Activated T-helper 1 cell treated with anti-CD3 and anti-CD28 coated beads, Interleukin-2, amount 50 U/mL, for 16 hours (primary cell): Measurements from ENCODE around the gene PELO.
"Not testable (repeated sequence)": the region's sequence is repeated elsewhere in the genome, so short reads cannot be mapped to it uniquely, and the experiment has no call there.

ENCODE experiments used
- DNase-seq, 2 donors: peaks; one replicate each; pipeline ENCODE4 v3.0.0-alpha.2; 2020; ENCODE audit warnings: low read depth in 1 of 2, low spot score in 1 of 2

PELO gene

DNA sequence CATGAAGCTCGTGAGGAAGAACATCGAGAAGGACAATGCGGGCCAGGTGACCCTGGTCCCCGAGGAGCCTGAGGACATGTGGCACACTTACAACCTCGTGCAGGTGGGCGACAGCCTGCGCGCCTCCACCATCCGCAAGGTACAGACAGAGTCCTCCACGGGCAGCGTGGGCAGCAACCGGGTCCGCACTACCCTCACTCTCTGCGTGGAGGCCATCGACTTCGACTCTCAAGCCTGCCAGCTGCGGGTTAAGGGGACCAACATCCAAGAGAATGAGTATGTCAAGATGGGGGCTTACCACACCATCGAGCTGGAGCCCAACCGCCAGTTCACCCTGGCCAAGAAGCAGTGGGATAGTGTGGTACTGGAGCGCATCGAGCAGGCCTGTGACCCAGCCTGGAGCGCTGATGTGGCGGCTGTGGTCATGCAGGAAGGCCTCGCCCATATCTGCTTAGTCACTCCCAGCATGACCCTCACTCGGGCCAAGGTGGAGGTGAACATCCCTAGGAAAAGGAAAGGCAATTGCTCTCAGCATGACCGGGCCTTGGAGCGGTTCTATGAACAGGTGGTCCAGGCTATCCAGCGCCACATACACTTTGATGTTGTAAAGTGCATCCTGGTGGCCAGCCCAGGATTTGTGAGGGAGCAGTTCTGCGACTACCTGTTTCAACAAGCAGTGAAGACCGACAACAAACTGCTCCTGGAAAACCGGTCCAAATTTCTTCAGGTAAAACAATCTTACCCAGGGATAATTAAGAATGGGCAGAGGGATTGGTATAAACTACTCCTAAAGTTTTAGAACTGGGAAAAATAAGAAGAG is 12.9 kb downstream of the PELO start:
- peak; percentile 12 to 26 for DNase-seq

DNA sequence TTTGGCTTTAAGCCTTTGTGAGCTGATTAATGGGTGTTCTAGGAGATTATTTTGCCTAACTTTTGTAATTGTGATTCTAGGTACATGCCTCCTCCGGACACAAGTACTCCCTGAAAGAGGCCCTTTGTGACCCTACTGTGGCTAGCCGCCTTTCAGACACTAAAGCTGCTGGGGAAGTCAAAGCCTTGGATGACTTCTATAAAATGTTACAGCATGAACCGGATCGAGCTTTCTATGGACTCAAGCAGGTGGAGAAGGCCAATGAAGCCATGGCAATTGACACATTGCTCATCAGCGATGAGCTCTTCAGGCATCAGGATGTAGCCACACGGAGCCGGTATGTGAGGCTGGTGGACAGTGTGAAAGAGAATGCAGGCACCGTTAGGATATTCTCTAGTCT is 13.6 kb downstream of the PELO start:
- DNase-seq, result no peak

DNA sequence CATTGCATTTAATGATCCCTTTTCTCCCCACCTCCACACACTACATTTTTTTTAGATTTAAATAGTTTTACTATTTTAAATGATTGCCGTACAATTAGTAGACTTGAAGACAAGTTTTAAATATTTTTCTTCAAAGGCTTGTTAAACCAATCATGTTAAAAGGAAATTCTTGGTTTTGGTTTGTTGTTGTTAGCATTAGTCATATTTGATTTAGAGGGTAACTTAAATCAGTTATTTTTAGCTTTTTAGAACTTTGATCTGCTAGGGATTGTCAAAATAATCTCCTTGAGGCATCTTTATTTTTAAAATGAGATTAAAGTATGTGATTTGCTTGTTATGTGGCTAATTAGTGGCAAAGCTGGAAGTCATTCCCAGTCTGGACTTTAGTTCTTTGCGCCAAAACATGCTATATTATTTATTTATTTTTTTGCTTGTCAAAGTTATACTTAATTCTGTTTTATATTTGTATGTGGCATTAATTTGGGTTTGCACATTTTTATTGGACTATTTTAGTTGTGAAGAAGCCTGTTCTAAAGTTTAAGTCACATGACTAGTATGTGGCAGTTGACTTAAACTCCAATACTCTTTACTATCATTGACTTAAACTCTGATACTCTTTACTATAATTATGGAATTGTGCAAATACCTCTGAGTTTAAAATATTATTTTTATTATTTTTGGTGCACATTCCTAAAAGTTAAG is 14.7 kb downstream of the PELO start:
- no peak for DNase-seq

DNA sequence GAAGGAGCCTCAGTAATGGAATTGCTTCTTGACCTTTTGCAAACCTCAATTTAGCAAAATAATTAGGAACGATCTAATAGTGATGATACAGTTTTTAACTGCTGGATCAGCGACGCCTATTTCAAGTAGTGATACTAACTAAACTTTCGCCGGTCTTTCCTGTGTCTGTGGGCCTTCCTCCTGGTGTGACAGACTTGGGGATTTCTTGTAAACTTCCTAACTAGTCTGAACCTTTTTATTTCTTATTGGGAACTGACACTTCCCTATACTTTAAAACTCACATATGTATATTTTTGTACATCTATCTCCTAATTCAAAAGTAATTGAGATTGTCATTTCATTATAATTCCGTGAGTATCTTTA is 15.2 kb downstream of the PELO start:
- DNase-seq, result no peak

DNA sequence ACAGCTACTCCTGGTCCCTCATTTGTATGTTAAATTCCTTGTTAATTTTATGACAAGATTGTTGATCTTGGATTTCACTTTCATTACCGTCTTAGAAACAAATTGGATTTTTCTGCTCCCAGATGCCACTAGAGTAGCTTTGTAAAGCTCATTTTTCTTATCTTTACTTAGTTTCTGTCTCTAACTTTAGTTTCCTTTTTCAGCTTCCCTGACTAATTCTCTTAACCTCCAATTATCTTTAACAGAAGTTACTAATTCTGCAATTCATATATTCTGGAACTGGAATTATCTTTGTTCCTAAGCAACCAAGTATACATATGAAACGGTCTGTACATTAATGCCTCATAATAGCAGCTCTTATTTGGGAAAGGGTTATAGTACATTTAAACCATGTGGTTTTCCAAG is 16.7 kb downstream of the PELO start:
- no peak for DNase-seq

DNA sequence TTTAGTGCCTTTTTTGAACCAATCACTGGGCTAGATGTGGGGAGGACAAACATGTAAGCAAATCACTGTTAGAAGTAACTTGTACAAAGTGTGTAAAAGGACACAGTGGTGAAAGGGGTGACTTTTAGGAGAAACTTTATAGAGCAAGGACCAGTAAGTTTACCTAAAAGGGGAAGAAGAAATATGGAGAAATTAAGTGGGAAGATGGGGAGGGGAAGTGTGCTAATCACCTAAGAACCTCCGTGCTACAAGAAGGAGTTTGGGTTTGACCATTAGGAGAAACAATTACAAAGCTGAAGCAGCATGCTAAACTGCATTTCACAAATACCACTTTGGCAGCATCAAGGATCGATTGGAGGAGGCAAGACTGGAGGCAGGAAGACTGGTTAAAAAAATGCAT is 17.3 kb downstream of the PELO start:
- no peak for DNase-seq

DNA sequence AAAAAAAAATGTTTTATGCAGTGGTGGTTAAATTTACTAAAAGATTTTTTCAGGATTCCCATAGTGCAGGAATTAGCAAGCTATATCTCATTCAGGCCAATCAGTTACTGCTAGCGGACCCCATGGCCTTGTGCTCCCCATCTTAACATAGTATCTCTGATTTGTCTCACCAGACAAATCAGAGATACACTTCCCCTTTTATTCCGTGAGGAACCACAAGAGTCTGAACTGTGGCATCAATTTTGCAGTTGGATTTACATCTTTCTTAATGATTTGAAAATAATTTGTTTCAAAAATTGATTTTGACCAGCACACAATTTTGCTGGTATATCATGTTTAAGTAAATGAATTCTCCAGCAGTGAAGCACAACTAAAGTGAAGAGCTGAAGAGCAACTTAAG is 17.9 kb downstream of the PELO start:
- DNase-seq, result no peak

DNA sequence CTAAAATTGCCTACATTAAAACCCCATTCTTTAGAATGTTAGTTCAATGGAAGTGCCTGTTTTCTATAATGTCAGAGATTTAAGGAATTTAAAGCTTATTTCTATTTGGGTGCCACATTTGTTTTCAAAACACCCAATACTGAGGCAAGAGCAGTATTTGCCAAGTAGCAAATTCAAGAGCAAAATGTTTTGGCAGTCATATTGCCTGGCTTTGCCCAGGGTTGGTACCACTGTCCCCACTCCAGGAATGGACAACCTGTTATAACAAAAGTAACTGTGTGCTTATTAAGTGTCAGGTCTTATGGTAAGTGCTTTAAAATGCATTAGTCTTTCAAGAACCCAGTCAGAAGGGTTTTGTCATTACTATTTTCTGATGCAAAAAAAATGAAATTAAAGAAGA is 19.3 kb downstream of the PELO start:
- no peak for DNase-seq

DNA sequence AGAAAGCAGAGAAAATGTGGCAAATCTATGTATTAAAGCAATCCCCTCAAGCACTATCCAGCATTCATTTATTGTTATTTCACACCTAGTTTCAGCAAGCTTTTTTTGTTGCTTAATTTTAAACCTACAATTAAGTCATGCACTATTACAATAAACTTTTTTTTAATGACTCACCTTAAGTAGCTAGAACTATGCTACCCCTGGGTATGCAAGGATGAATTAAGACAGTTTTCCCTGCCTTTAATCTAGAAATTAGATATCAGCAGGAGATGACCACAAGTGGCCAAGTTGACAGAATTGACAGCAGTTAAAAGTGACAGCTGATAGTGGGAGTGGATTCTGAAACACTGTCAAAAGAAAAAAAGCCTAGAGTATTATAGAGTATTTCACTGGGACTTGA is 20.0 kb downstream of the PELO start:
- no peak for DNase-seq

DNA sequence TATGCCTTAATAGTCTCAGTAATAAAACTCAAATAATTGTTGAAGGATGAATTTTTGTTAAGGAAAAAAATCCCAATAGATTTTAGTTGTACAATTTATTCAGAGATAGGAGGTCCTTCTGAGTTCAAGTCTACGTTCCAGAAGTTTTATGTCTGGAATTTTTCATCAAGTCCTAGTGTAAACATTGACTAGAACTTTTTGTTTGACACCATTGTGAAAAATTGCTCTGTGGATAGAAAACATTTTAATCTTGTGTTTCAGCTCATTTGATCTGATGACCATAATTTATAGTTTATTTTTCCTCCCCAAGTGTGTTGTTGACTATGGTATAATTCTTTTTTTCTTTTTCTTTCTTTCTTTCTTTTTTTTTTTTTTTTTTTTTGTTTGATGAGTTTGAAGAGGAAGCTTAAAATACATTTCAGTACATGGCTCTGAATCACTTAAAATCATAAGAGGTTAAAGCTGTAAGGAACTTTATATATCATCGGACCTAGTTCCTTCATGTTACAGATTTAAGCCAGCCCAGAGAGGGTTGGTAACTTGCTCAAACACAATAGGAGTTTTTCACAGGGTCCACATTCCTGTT is 20.7 kb downstream of the PELO start:
- no peak for DNase-seq

DNA sequence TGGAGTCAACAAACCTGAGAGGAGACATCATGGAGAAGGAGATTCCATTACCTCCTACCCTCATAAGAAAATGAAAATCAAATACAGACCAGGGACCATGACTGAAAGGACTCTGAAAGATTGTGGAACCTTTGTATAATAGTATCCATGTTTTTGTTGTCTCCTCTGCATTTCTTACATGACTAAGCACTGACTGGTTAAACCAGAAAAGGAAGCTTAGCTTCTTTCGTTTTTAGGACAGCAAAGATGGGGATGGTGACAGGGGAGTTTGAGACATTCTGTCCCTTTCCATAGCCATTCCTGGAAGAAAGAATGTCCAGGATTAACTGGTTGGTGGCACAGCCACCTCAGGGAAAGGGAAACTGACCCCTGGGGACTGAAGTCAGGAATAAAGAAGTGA is 22.2 kb downstream of the PELO start:
- DNase-seq, result no peak

DNA sequence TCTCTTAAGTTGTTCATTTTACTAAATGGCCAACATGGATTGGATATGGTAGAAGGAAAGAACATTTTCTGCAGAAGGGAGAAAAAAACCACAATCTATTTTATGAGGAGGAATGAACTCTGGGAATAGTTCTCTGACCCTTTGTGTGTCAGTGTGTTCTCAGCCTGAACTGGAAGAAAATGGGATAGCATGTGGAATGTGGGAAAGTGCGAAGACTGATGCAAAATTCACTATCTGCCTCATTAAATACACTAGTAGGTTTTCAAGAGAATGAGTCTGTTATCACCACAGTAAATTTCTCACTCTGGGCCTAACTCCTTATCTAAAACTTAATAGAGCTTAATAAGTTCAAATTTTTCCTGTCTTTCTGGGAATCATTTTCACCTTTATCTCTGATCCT is 22.7 kb downstream of the PELO start:
- DNase-seq, result no peak

DNA sequence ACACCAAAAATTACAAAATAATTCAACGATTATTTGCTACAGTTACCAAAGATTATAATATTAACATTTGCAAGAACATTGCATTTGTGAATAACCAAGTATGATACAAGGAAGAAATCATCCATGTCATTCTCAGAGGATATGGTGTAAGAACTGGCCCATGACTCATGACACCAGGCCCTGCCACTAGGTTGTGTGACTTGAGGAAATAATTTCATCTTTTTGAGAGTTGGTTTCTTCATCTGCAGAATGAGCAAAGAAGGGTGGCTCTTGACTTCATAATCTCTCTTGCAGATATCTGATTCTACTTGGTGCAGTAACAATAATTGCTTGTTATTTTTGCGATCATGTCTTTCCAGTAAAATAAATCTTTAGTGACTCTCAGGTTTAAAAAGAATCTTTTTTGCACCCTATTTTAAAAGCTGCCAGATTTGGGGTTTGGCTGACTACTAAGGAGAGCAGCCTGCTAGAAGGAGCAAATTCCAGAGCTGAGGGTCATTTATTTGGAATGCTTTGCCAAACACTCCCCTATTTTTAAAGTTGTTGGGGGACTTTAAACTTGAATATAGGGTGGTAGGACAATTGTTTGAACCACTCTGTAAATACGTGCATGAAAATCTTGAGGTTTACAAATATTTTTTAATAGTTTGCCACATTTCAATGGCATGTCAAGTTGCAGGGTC is 23.5 kb downstream of the PELO start:
- no peak for DNase-seq

DNA sequence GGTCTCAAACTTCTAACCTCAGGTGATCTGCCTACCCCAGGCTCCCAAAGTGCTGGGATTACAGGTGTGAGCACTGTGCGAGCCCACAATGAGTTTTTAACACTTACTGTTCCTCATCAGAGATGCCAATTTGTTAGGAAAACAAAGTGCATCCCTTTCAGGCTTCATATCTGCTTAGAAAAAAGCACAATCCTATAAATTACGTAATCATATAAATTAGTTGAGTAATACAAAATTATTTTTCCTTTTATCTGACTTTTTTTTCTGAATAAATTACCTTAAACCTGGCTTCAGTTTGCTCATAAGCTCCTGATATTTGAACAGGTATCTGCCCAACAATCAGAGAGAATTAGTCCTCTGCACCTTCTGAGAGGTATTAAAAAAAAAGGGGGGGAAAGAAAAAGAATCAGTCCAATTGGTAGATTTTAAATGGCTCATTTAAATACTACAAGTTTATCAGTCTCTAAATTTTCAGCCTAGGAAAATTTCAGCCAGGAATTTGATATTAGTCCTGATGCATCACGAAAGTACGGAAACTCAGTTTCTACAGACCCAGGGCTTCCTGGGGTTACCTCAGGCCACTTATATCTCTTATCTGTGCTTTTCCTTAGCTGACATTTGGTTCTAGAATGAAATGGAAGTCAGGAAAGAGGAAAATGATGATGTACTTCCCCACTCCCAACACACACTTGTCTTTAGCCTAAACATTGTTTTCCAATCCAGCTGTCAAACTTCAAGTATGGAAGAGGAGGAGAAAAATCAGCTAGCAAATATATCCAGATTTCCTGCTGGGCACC is 26.8 kb downstream of the PELO start:
- no peak for DNase-seq

DNA sequence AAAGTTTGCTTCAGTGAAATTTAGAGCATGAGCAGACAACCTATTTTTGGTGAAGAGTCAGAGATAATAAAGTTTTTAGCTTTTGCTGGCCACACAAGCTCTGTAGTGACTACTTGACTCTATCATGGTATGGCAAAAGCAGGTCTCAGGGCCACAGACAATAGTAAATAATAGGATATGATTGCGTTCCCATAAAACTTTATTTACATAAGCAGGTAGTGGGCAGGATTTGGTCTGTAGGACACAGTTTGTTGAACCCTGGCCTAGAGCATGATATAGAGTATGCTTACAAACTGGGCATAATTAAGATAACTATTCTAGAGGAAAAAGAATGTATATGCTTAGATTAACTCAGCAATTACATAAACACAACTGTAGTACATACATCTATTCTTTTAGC is 30.1 kb downstream of the PELO start:
- DNase-seq, result no peak

DNA sequence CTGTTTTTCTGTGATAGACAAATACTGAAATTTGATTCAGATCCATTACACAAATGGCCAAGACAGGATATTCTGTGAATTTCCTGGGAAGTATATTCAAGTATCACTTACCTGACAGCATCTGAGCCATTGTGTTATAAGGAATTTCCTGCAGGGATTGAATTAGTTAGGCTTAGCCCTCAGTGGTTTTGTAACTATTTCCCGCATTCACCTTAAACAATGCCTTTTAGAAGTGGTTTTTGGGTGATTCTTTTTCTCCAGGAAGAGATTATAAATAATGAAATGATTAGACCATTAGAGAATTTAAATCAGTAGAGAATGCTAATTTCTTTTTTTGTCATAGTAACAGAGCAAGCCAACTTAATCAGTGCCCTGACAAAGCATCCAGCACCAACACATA is 30.6 kb downstream of the PELO start:
- no peak for DNase-seq

DNA sequence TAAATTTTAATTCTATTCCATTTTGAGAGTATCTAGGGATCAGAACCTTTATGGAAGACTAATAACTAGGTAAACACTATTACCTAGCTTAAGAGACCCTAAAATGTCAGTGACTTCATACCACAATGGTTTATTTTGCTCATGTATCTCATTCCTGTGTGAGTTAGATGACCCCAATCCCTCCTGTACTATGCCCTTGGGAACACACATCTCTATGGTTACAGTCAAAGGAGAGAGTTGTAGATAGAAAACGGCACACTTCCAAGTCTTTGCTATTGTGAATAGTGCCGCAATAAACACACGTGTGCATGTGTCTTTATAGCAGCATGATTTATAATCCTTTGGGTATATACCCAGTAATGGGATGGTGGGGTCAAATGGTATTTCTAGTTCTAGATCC is 31.1 kb downstream of the PELO start:
- DNase-seq, result not testable (repeated sequence)

DNA sequence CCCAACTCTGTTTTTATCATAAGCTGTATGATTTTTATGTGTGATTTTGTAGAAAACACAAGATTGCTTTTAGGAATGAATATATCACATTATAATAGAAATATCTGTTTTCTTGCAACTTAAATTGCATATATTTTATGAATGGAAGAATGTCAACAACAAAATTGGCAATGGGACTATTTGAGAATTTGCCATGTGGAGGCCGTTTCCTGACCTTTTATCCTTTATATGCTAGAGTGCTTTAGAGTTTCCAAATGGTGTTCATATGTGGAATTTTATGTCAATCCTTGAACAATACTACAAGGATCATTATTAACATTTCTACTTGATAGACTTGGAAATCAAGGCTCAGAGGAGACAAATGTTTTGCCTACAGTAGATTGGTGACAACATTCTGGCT is 34.2 kb downstream of the PELO start:
- DNase-seq, result no peak

DNA sequence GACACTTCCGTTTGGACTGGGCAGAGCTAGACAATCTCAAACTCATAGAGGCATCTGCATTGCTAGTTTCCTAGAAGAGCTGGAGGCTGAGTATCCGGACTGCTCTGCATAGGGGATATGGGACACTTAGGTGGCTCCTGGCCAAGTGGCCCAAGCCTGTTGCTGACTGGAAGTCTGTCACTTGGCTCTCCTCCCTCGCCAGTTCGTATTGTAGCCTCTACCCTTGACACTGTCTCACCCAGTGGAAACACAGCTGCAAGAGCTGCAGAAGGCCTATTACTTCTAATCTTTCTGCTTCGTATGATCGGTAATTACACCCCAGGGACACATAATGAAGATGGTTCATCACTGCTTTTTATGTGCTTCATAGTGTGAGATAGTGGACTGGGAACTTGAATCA is 34.7 kb downstream of the PELO start:
- no peak for DNase-seq

DNA sequence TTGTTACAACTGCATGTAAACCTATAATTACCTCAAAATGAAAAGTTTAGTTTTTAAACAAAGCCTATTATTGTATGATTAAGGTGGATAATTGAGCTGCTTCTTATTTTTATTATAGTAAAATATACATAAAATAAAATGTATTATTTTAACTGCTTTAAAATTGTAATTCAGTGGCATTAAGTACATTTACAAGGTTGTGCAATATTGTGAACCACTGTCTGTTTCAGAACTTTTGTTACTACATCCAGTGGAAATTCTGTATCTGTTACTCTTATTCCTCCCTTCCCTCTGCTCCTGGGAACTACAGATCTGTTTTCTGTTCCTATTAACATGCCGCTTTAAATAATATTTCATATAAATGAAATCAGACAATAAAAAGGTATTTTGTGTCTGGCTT is 37.1 kb downstream of the PELO start:
- no peak for DNase-seq

DNA sequence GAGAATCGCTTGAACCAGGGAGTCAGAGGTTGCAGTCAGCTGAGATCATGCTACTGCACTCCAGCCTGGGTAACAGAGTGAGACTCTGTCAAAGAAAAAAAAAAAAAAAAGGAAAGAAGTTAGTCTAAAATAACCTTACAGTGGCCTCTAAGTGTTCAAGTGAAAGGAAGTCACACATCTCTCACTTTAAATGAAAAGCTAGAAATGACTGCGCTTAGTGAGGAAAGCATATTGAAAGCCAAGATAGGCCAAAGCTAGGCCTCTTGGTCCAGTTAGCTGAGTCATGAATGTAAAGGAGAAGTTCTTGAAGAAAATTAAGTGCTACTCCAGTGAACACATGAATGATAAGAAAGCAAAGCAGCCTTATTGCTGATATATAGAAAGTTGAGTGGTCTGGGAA is 38.1 kb downstream of the PELO start:
- DNase-seq, result no peak
